ENCODE results near the gene FAM13A. TPM values are rescaled to one million over a fixed set of nuclear protein-coding genes. Genes with fewer than 3 reads are reported as not detected.

The FAM13A gene
- total and polyA plus RNA-seq, 2 of the 8 experiments (the other 6 are each of a cell fraction or from before 2014, with no cell fraction given): 7.1 to 16.5 TPM

GRCh38 chr4:88742561-88742960, 314.4 kb downstream of the FAM13A start:
- H3K18ac ChIP-seq (ENCODE audit: extremely low read depth, low read length): no peak overlapping the region
- no peak overlapping the region for H3K56ac ChIP-seq (replicated peaks; ENCODE audit: insufficient read length, low read depth, low read length)
- H4K20me1 ChIP-seq (replicated peaks in 1 of 2; ENCODE audit: control insufficient read depth in 1 of 2, insufficient read depth in 2 of 2, low read length in 2 of 2): no peaks in the 10 kb centered on the region
- no peak overlapping the region for H3K4me2 ChIP-seq (ENCODE audit: insufficient read depth in 1 of 2, low read depth in 2 of 2, low read length in 2 of 2)
- DNase-seq (ENCODE audit: low read depth in 1 of 2, low spot score in 2 of 2): no peak
- ChIA-PET POLR2A (ENCODE audit: partially characterized antibody) (no interaction called here), CTCF (ENCODE audit: partially characterized antibody) (interaction anchor here (0.7 to 1.9 kb wide), 4 partner anchors 9 to 281 kb away, joined by 3 to 9 read pairs (median 5); no protein-coding TSS in a partner anchor)
- H3K36me3 ChIP-seq (ENCODE audit: control insufficient read depth in 2 of 4, insufficient read depth in 4 of 4, low read length in 3 of 4): peaks cover 0 to 8% (median 5%) of the 10 kb centered on the region in 4 experiments; a peak in 3 of 8 replicates
- peaks cover 6 to 23% (median 11%) of the 10 kb centered on the region in 4 experiments; a peak in 6 of 7 replicates for H3K4me1 ChIP-seq (replicated peaks in 1 of 4; ENCODE audit: control insufficient read depth in 3 of 4, insufficient read depth in 4 of 4, low read length in 3 of 4)
- no peak overlapping the region for H2BK20ac ChIP-seq (ENCODE audit: low read length)
- no peak overlapping the region for H4K91ac ChIP-seq (replicated peaks; ENCODE audit: insufficient read length, low read length)
- H3K27me3 ChIP-seq (replicated peaks in 1 of 4; ENCODE audit: control insufficient read depth in 3 of 4, extremely low read depth in 1 of 4, insufficient read depth in 3 of 4, low read length in 3 of 4): no peaks in the 10 kb centered on the region
- H2BK12ac ChIP-seq (ENCODE audit: low read depth, low read length): no peak overlapping the region
- no peaks in the 10 kb centered on the region for H3K9me3 ChIP-seq (ENCODE audit: insufficient read depth in 2 of 2, low read depth in 1 of 2, low read length in 1 of 2)
- no peaks in the 10 kb centered on the region for H3K23me2 ChIP-seq (ENCODE audit: low read depth, low read length)
- H4K5ac ChIP-seq (ENCODE audit: insufficient read length, low read depth, low read length): no peak overlapping the region
- no peak overlapping the region for H3K14ac ChIP-seq (ENCODE audit: insufficient read length)
- no peak overlapping the region for H4K8ac ChIP-seq (ENCODE audit: extremely low read depth, insufficient read depth, low read length)
- no peak overlapping the region for H3K27ac ChIP-seq (ENCODE audit: low read depth, low read length)
- H3K9ac ChIP-seq (replicated peaks in 1 of 4; ENCODE audit: extremely low read depth in 1 of 4, low read depth in 3 of 4, low read length in 3 of 4): peak overlapping the region in 1 of 4 experiments; percentile 49; a peak in 1 of 7 replicates
- no peaks in the 10 kb centered on the region for H3K79me2 ChIP-seq (ENCODE audit: control insufficient read depth in 1 of 2, insufficient read depth in 2 of 2, low read length in 2 of 2)
- no peak for FAIRE-seq
- H2BK5ac ChIP-seq (ENCODE audit: low read depth, low read length): no peak overlapping the region
- H2BK15ac ChIP-seq (ENCODE audit: low read length): no peak overlapping the region
- H3K4me3 ChIP-seq (ENCODE audit: extremely low read depth in 1 of 4, insufficient read depth in 2 of 4, low read depth in 3 of 4, low read length in 4 of 4): no peak overlapping the region
- H3K23ac ChIP-seq (ENCODE audit: insufficient read length): no peak overlapping the region
- H2BK120ac ChIP-seq (replicated peaks; ENCODE audit: low read depth, low read length): no peak overlapping the region
- no peaks in the 10 kb centered on the region for H3K79me1 ChIP-seq (ENCODE audit: low read depth, low read length)
- H3K4ac ChIP-seq (replicated peaks; ENCODE audit: insufficient read length, low read depth, low read length): no peak overlapping the region
- H2AFZ ChIP-seq (ENCODE audit: low read length): no peak overlapping the region
- TF ChIP-seq RXRA (IDR thresholded peaks at IDR 0.05; ENCODE audit: insufficient read depth, low read depth, low read length) (no peak), RFX5 (IDR thresholded peaks at IDR 0.05; ENCODE audit: borderline replicate concordance, low read depth, low read length) (no peak), HDAC6 (IDR thresholded peaks at IDR 0.05; ENCODE audit: low read depth, low read length) (no peak), NANOG (IDR thresholded peaks at IDR 0.05; ENCODE audit: insufficient read depth, low read depth, low read length, poor library complexity, severe bottlenecking) (no peak), SAP30 (IDR thresholded peaks at IDR 0.05; ENCODE audit: insufficient read depth, insufficient replicate concordance, low read length) (no peak), BACH1 (IDR thresholded peaks at IDR 0.05; ENCODE audit: low read length) (no peak), JUN (IDR thresholded peaks at IDR 0.05; ENCODE audit: low read depth, low read length) (no peak), EGR1 (IDR thresholded peaks at IDR 0.05; ENCODE audit: borderline replicate concordance, low read depth, low read length) (no peak), ZNF274 (IDR thresholded peaks at IDR 0.05; ENCODE audit: borderline replicate concordance, extremely low read depth, low read length) (no peak), FOSL1 (IDR thresholded peaks at IDR 0.05; ENCODE audit: insufficient read depth, low read depth, low read length) (no peak), PHF8 (conservative IDR thresholded peaks at IDR 0.05; ENCODE audit: low read depth, low read length) (no peak), E2F6 (IDR thresholded peaks at IDR 0.05) (no peak)
- 88% methylated on average over 2 of the region's 2 CpGs; no CpG with 5 or more reads in 1 of the 2 experiments for whole genome bisulfite sequencing, 2 experiments (ENCODE audit: extremely low coverage in 1 of 2, insufficient coverage in 1 of 2, insufficient read length in 1 of 2, insufficient replicate concordance in 2 of 2, low coverage in 1 of 2, low lambda C conversion rate in 2 of 2, missing lambda C conversion rate in 1 of 2)
- H2AK5ac ChIP-seq (ENCODE audit: low read depth, low read length): no peak overlapping the region

Data from H1 (cell line).